CD4-positive, alpha-beta T cell treated with Interleukin-6 at 100 ng/mL for 8 hours (primary cell): ENCODE measurements around the gene ARL13B.
"Not testable (repeated sequence)": the region's sequence is repeated elsewhere in the genome, so short reads cannot be mapped to it uniquely, and the experiment has no call there.

Source experiments
- DNase-seq: peaks from one replicate; pipeline ENCODE4 v3.0.0-alpha.2; 2020; ENCODE audit warnings: mixed read lengths, low spot score

The ARL13B gene

DNA sequence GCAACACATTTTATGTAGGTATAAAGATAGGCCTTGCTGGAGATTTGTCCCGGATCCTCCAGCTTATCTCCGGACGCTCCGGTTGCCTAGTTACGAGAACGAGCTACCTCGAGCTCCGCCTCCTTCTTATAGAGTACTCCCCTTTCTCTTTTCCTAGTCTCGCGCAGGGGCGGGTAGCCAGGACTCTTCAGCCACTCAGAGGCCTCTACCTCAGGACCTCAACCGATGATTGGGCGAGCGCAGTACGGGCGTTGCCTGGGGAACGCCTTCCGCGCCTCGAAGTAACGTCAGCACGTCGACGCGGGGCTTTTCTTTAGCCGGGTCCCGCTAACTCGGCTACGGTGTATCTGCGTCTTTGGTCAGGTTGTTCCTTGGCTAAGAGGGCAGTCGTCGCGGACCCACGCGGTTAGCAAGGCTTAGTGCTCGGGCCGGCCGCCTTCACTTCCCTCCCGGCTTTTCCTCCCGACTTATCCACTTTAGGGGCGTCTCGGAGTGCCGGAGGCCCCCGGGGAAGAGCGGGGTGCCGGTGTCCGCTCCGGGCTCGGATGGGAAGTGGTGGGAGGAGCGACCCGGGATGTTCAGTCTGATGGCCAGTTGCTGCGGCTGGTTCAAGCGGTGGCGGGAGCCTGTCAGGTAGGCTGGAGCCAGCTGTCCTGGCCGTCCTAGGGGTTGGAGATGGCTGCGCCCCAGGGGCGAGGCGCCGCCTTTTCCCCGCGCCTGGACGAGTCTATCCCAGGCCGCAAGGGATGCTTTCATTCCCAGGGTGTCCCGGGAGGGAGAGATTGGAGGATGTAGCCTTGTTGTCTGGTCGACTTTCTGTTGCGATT lies at the start of gene ARL13B:
ARL13B (plus strand) TSS at position 306 of the 827 bp plus-strand sequence; CDS start at position 575, 269 bp downstream.
- DNase-seq, result peak; percentile 93

DNA sequence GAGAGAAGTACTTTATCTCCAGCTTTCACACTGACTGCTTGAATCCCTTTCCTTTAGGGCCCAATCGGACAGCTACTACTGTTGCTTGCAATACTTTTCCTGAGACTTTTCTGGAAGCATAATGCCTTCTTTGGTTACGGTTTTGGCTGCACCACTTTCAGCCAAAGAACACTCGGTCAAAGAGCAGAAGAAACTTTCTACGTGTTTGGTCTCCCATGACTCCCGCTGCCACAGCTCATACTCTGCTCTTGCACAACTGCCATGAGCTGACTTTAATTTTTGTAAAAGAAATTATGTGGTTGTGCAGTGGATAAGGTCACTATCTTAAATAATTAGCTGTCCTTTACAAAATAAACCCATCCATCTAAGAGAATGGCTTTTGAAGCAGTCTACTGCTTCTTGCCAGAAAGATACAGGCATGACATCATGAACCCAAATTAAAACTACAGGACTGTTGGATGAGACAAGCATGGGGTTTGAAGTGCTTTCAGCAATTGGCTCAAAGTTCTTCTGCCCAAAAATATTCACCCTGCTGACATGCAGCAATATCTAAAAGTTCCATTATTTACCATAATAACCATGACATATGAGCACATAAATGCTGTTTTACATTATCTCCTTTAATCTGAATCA lies 48.2 kb upstream of the ARL13B start:
- DNase-seq, result no peak

DNA sequence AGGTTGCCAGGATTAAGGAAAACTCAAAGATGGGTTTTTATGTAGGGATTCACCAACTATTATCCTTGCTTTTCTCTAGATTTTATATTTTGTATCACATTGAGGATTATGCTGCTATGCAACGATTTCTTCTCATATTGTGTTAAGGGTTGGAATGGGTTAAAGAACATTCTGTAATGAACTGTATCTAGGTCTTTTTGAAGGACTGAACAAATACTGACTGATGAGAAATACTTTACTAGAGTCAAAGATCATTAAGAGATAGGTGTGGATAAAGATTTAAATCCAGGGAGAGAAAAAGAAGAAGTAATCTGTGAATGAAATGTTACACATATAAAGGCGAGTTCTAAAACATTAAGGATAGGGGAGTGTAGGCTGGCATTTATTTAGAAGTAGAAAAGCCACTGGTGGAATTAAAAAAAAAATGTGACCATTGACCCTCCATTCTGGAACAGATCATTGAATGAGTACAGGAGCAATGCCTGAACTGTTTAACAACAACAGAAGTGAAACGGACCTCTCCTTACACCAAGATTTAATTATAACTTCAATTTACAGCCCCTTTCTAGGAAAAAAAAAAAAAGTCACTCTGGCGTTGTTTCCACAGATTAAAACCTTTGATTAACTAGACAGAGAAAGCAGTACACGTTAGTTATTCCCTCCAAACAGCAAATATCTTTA lies 45.4 kb upstream of the ARL13B start:
- no peak for DNase-seq

DNA sequence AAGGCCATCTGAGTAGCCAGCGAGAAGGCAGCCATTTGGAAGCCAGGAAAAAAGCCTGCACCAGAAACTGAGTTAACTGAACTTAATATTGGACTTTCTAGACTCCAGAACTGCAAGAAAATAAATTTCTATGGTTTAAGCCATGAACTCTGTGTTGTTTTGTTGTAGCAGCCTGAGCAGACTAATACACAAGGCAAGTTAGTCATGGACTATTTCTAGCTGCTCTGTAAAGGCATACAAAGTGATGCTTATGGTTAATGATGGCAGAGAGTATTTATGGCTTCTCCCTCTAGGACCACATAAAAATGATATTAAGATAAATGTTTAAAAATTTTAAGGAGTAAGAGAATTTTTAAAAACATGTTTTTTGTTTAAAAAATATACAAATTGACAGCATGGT lies 43.4 kb upstream of the ARL13B start:
- no peak for DNase-seq

DNA sequence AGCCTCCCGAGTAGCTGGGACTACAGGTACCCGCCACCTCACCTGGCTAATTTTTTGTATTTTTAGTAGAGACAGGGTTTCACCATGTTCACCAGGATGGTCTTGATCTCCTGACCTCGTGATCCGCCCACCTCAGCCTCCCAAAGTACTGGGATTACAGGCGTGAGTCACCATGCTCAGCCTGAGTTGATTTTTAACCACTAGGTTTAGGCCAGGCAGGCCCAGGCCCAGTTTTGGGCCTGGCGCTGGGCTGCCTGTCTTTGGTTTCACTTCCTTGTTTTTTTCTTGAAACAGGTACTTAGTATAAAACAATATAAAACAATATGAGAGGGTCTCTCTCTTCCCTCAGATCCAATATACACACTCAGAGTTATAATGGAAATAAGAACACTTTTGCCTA lies 42.5 kb upstream of the ARL13B start:
- not testable (repeated sequence) for DNase-seq

DNA sequence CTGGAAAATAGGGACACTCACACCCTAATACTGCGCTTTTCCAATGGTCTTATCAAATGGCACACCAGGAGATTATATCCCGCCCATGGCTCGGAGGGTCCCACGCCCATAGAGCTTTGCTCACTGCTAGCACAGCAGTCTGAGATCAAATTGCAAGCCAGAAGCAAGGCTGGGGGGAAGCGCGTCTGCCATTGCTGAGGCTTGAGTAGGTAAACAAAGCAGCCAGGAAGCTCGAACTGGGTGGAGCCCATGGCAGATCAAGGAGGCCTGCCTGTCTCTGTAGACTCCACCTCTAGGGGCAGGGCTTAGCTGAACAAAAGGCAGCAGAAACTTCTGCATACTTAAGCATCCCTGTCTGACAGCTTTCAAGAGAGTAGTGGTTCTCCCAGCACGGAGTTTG lies 30.0 kb upstream of the ARL13B start:
- DNase-seq, result not testable (repeated sequence)

DNA sequence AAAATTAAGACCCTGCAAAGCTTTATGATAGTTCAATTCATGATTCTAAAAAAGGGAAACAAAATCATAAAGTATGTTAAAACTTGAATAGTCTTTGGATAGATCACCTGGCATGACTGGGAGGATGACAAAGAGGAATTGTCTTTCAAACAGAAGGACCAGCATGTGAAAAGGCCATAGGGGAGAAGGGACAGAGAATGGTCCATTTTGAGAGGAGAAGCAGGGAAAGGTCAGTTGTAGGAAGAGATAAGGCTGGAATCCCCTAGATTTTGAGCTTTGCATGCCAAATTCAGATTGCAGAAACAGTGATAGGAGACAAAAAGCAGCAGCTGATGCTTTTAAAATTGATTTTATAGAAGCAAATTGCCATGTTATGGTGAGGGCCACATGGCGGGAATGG lies 18.9 kb upstream of the ARL13B start:
- no peak for DNase-seq

DNA sequence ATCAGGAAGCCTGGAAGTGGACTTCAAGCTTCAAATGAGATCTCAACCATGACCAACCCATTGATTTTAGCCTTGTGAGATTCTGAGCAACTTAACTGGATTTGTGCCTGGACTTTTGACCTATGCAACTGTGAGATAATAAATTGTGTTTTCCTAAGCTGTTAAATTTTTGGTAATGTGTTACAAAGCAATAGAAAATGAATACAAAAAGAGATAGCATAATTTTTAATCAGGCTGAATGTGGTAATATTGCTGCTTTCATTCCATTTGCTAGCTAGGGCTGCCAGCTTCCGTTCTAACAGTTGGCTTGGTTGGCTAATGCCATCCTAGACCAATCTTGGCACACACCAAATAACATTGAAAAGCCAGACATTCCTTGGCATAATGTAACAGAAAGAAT lies 18.5 kb upstream of the ARL13B start:
- DNase-seq, result no peak

DNA sequence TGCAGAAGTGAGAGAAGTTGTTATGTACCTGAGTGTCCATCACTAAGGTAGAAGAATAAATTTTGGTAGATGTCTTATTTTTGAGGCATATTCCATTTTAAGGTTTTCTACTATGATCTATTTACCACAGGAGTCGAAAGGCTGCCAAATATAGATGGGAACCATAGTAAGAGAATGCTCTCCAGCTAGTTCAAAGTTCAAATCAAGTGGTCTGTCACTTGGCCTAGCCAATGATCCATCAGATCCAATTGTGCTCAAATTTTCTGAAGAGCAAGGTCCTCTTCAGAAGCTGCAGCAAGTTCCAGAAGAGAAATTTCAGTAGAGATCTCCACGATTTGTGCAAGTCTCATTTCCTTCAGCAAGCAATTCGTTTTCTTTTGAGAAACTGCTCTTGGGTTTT lies 17.2 kb upstream of the ARL13B start:
- DNase-seq, result no peak

DNA sequence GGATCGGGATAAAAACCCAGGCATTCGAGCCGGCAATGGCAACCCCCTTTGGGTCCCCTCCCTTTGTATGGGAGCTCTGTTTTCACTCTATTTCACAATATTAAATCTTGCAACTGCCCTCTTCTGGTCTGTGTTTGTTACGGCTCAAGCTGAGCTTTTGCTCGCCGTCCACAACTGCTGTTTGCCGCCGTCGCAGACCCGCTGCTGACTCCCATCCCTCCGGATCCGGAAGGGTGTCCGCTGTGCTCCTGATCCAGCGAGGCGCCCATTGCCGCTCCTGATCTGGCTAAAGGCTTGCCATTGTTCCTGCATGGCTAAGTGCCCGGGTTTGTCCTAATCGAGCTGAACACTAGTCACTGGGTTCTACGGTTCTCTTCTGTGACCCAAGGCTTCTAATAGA lies 14.8 kb upstream of the ARL13B start:
- not testable (repeated sequence) for DNase-seq

DNA sequence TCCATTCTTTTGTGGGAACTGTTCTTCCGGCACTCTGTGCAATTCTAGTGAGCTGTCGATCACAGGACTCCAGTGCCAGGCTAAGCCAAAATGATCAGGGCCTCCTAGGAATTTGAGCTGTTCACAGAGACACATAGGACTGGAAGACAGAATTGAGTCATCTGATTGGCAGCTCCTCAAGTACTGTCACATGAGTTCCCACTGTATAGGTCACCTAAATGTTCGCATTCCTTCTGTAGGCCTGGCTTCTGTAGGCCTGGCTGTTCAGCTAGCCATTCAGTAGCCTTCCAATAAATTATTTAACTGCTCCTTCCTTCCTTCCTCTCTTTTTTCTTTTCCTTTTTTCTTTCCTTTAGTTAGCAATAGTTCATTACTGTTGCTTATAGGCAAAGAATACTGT lies 10.5 kb upstream of the ARL13B start:
- DNase-seq, result no peak

DNA sequence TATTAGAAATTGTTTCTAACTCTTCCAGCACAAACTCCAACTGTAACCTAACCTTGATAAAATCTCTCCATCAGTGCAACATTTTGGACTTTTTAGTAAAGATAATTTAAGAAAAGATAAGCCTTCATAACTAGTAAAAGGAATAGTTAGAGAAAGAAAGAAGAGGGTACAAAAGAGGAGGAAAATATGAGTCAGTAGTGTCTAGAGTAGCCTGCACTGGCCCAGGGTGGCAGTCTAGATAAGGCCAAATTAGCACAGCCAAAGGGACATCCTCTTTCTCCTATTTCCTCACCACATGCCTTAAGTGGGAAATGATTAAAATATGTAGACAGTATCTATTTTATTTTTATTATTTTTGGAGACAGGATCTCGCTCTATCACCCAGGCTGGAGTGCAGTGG lies 10.0 kb upstream of the ARL13B start:
- DNase-seq, result no peak

DNA sequence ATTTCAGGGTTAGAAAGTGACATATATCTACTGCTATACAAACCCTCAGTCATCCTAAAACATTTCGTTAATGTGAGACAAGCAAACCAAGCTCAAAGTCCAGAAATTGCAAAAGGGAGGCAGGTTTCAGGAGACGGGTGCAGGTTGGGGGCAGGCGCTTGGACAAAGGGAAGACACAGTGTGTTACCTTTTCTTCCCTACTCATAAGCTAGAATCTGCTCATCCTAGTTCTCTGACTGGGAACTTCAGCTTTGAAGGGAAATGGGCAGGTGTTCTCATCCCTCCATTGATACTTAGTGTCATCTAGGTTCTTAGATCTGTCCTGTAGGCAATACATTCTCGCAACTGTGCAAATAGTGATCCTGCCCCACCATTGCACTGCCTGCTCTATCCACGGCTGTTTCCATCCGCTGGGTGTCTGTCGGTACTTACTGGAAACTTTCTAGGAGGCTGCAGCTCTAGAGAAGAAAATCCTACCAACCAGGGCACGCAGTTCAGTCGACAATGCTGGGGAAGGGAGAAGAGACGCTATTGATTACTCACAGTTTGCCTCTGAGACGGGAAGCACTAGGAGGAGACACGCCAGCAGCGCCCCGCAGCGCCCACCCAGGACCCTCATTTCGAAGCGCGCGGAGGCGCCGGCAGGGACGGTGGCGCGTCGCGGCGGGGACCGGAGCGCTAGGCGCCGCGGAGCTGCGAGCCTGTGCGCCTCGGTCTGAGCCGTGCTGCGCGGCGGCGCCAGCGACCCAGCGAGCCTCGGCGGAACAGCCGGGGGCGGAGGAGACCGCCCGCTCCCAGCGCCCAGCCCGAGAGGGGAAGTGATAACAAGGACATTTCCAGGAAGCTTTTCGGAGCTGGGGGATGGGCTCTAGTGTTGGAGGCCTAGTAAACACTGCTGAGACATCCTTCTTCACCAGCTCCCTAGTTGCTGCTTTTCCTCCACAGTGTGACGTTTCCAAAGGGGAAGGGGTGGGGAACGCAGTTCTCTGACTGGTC lies 6.5 kb upstream of the ARL13B start, which contains the start of gene PROS1:
PROS1 (minus strand) TSS at position 766 of the 996 bp plus-strand sequence; CDS start at position 619, 147 bp downstream.
- DNase-seq, result peak; percentile 26

DNA sequence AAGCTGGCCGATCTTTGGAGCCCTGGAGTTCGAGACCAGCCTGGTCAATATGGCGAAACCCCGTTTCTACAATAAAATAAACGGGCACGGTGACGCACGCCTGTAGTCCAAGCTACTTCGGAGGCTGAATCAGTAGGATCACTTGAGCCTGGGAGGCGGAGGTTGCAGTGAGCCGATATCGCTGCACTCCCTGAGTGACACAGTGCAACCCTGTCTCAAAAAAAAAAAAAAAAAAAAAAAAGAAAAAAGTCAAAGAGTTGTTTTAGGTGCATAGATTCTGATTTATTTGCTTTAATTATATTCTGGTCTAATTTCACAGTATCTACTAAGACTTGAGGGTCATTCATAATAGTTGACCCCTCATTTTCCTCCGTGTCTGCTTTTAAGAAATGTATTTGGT lies 1.7 kb downstream of the ARL13B start:
- DNase-seq, result no peak

DNA sequence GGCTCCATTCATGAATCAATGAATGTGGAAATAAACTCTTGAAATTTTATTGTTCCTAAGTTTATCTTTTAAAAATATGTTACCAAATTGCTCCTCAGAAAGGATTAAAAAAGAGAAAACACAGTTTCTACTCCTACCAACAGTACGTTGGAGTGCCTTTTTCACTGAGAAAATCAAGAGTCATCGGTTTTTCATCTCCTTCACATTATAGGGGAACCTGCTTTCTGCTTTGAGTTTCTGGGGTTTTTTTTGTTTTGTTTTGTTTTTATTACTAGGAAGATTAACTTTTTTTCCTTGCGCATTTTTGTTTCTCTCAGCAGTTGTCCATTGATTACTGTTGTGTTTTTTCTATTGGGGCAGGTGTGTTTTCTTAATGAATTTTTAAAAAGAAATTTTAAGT lies 3.5 kb downstream of the ARL13B start:
- no peak for DNase-seq

DNA sequence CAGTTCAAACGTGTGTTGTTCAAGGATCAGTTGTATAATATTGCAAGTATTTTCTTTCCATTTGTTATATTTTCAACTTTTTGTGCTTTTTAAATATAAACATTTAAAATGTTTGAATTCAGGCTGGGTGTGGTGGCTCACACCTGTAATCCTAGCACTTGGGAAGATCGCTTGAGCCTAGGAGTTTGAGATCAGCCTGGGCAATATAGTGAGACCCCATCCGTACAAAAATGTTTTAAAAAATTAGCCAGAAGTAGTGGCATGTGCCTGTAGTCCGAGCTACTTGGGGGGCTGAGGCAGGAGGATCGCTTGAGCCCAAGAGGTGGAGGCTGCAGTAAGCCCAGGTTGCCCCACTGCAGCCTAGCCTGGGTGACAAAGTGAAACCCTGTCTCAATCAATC lies 4.7 kb downstream of the ARL13B start:
- DNase-seq, result no peak

DNA sequence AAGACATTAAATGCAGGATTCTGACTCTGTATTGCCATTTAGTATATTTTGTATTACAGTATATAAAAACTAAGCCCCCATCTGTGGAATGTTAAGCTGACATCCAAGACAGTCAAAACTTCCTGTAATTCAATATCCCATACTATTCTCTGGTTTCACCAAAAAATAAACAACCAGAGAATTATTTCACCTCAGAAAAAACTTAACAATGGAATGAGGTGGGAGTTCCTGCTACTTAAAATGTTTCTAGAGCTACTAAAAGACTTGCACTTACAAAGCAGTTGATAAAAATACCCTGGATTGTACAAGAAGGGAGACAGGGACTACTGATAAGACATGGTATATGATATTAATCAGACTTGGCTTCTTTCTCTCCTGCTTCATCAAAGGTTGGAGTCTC lies 8.3 kb downstream of the ARL13B start:
- DNase-seq, result no peak

DNA sequence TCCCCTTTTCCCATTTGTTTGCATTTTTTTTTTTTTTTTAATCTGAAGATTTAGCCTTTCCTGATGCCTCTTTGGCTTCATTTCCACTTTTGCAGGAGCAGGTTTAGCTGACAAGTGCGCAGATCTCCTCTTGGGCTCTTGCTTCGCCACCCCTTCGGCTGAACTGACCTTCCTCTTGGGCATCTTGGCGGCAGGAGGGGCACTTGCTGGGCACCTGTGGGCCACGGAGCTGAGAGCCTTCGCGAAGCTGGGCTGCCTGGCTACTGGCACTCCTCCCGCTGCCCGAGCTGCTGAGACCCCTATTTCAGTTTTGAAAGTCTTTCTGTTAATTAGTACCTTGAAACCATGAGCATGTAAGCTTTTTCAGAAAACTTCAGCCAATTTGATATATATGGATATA lies 8.8 kb downstream of the ARL13B start:
- DNase-seq, result no peak

DNA sequence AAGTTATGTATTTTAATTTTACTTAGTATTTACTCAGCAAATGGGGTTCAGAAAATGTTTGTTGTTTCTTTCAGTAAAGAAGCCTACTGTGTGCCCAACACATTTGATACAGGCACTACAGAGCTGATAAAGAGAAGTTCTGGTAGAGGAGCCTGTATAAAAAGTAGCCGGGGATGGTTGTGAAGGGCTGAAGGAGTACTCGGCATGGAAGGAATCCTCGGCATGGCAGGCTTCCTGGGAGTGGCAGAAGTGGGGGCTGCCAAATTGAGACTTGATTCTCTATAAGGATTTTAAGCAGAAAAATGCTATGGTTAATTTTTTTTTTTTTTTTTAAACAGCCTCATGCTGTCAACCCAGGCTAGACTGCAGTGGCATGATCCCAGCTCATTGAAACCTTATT lies 9.3 kb downstream of the ARL13B start:
- no peak for DNase-seq

DNA sequence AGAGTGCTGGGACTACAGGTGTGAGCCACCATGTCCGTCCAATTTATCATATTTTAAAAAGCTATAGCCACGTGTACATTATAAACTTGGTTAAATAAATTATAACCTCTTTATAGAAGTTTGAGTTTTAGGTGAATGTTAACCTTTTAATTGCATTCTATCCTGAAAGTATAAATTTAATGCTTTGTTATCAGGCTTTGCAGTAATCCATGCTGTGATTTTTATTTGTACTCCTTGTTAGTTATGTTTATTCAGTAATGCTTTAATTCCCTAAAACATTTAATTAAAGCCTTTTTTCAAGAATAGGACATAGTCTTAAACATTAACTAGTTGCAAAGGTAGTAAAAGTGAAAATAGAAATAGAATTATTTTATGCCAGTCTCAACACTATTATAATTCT lies 11.7 kb downstream of the ARL13B start:
- DNase-seq, result no peak

DNA sequence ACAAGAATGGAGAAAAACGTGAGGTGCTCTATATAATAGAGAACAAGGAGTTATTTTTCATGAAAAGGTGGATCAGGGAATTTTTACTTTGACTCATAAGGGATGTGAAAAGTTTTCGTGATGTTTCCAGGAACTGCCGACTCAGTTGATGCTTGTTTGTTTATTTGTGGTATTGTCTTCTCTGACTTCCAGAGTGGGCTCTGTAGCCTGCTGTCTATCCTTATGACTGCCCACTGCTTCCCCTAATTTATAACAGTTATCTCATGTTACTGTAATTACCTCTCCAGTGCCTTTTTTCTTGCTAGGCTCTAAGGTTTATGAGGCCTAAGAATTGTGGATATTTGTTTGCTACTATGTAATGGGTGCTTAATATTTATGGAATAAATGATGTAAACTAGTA lies 12.3 kb downstream of the ARL13B start:
- no peak for DNase-seq

DNA sequence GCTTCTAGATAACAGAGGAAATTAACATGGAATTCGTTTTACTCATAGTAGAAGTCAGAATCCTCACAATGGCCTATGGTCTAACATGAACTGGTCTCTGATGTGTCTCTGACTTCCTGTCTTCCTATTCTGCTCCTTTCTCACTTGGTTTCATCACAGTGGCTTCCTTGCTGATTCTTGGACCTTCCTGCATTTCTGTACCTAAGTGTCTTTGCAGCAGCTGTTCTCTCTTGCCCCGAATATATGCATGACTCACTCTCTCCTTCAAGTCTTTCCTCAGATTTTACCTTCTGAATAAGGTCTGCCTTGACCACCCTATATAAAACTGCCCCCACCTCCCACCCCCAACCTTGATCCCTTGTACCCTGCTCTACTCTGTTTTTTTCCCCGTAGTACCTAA lies 14.1 kb downstream of the ARL13B start:
- DNase-seq, result no peak
